GM10847 (cell line): ENCODE results near the gene ENPP1.

ENCODE experiments used
- POLR2A ChIP-seq: IDR thresholded peaks from 2 replicates; pipeline ENCODE4 v1.6.1; 2011; ENCODE audit not compliant: insufficient read length; ENCODE audit errors: extremely low read depth

ENPP1 gene

GRCh38 chr6:131876545-131876944, 68.7 kb downstream of the ENPP1 start:
- TF ChIP-seq POLR2A, result no peak

GRCh38 chr6:131877999-131878789, 70.4 kb downstream of the ENPP1 start:
- no peak for TF ChIP-seq POLR2A

GRCh38 chr6:131883016-131883415, 75.2 kb downstream of the ENPP1 start:
- TF ChIP-seq POLR2A, result no peak

GRCh38 chr6:131885237-131885636, 77.4 kb downstream of the ENPP1 start:
- no peak for TF ChIP-seq POLR2A

GRCh38 chr6:131886517-131886916, 78.7 kb downstream of the ENPP1 start:
- no peak for TF ChIP-seq POLR2A

- TF ChIP-seq POLR2A, result no peak
These were observed 82.3 kb downstream of the ENPP1 start for GRCh38 chr6:131890091-131890490.

- no peak for TF ChIP-seq POLR2A
These were observed 85.4 kb downstream of the ENPP1 start for GRCh38 chr6:131893198-131893597.

- no peak for TF ChIP-seq POLR2A
These were observed 86.9 kb downstream of the ENPP1 start for GRCh38 chr6:131894493-131895424.

GRCh38 chr6:131897050-131897435, 89.2 kb downstream of the ENPP1 start:
- TF ChIP-seq POLR2A, result no peak

GRCh38 chr6:131897621-131898020, 89.8 kb downstream of the ENPP1 start:
- no peak for TF ChIP-seq POLR2A

GRCh38 chr6:131898718-131899117, 90.9 kb downstream of the ENPP1 start:
- no peak for TF ChIP-seq POLR2A

- TF ChIP-seq POLR2A, result no peak
These were observed 92.4 kb downstream of the ENPP1 start for GRCh38 chr6:131900231-131900630.

- no peak for TF ChIP-seq POLR2A
These were observed 101.8 kb downstream of the ENPP1 start for GRCh38 chr6:131909408-131910218.

GRCh38 chr6:131910219-131910589, 102.4 kb downstream of the ENPP1 start:
- TF ChIP-seq POLR2A, result no peak

- no peak for TF ChIP-seq POLR2A
These were observed 103.1 kb downstream of the ENPP1 start for GRCh38 chr6:131910956-131911355.
